Right atrium auricular region (tissue), 2 donors: ENCODE data around the gene IFT43. TPM values are rescaled to one million over a fixed set of nuclear protein-coding genes. Genes with fewer than 3 reads are reported as not detected.
A peak's percentile ranks its signal among the peaks of the same experiment; 100 is the strongest.

Experiments
- DNase-seq: peaks from one replicate; pipeline ENCODE4 v3.0.0-alpha.2; 2019; ENCODE audit warnings: low spot score
- H3K27ac ChIP-seq, 2 donors: fragments of 200-600 bp; sonication (generic); 1 replicate in 1 of 2; 2 replicates in 1 of 2; pipeline ENCODE4 v1.5.1; 2016 to 2019
- H3K27me3 ChIP-seq, 2 donors: fragments of 200-600 bp; sonication (generic); one replicate each; pipeline versions ENCODE4 v1.5.1 to v1.6.0; 2017 to 2019
- H3K36me3 ChIP-seq: fragments of 200-600 bp; sonication (generic); one replicate; pipeline ENCODE4 v1.5.1; 2016
- H3K4me1 ChIP-seq, 2 donors: fragments of 200-600 bp; sonication (generic); one replicate each; pipeline versions ENCODE4 v1.5.1 to v1.6.0; 2017 to 2019
- H3K4me3 ChIP-seq, 2 donors: fragments of 200-600 bp; sonication (generic); 1 replicate in 1 of 2; 2 replicates in 1 of 2; pipeline ENCODE4 v1.5.1; 2017 to 2019; ENCODE audit warnings: mild to moderate bottlenecking in 1 of 2, moderate library complexity in 1 of 2
- H3K9me3 ChIP-seq, 2 donors: fragments of 200-600 bp; sonication (generic); one replicate each; pipeline ENCODE4 v1.5.1; 2019
- total RNA-seq, 2 donors: library from RNA; depleted of rRNA; stranded (reverse); fragments of >200 nt; gene quantifications; one replicate each; pipeline ENCODE4 v1.1.0, GENCODE V29; 2016
- TF ChIP-seq, protein P1 (sequence below), 2 donors: fragments of 200-600 bp; sonication (generic); IDR thresholded peaks; one replicate each; pipeline ENCODE4 v1.5.1; 2019; ENCODE audit warnings: antibody characterized with exemption in 2 of 2

Gene IFT43
- total RNA-seq, 2 donors from 2014 or later, result 32.6 to 59.0 TPM

DNA sequence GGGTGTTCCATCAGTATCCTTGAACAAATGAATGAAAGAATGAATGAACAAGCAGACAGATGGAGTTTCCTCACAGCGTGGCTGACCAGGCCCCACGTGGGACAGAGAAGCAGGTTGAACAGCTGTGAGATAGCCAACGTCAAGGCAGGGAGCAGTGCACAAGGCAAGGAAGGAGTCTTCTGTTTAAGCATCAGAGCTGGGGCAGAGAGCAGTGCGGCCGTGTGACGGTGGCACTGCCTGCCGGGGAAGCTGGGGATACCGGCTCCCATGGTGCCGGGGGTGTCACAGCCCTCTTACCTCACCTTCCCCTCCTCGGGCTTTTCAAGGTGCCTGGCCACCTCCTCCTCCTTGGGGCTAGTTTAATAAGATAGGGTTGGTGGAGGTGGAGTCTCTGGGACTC is 92.9 kb downstream of the IFT43 start:
- H3K27ac ChIP-seq, result no peak overlapping the region
- H3K4me1 ChIP-seq, result peaks cover 0 to 9% of the 10 kb centered on the region in 2 donors
- H3K36me3 ChIP-seq, result peaks cover 21% of the 10 kb centered on the region
- TF ChIP-seq, protein P1, sequence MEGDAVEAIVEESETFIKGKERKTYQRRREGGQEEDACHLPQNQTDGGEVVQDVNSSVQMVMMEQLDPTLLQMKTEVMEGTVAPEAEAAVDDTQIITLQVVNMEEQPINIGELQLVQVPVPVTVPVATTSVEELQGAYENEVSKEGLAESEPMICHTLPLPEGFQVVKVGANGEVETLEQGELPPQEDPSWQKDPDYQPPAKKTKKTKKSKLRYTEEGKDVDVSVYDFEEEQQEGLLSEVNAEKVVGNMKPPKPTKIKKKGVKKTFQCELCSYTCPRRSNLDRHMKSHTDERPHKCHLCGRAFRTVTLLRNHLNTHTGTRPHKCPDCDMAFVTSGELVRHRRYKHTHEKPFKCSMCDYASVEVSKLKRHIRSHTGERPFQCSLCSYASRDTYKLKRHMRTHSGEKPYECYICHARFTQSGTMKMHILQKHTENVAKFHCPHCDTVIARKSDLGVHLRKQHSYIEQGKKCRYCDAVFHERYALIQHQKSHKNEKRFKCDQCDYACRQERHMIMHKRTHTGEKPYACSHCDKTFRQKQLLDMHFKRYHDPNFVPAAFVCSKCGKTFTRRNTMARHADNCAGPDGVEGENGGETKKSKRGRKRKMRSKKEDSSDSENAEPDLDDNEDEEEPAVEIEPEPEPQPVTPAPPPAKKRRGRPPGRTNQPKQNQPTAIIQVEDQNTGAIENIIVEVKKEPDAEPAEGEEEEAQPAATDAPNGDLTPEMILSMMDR (IDR thresholded peaks at IDR 0.05), result no peak
- H3K9me3 ChIP-seq, result no peaks in the 10 kb centered on the region
- no peaks in the 10 kb centered on the region for H3K27me3 ChIP-seq
- no peak for DNase-seq
- no peak overlapping the region for H3K4me3 ChIP-seq

DNA sequence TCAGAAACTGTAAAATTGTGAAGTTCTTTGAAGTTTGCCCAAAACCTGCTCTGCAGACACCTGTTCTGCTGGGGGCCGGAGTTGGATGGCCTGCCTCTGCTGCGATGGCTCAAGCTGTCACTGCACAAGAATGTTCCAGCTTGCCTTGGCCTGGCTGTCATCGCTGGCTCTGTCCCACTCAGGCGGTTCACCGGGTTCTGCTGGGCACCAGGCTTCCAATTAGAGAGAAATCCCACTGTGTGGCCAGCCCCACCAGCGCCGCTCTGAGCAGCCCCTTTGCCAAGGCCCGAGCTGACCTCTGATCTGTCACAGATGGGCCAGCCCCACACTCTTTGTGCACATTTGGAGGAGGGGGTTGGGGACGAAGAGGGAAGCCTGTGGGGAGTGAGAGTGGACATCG is 94.5 kb downstream of the IFT43 start:
- Histone ChIP-seq H3K9me3 (no peaks in the 10 kb centered on the region), H3K36me3 (peaks cover 14% of the 10 kb centered on the region), H3K4me3 (no peak overlapping the region), H3K27ac (peak overlapping the region in 1 of 2 donors; percentile 3), H3K27me3 (no peaks in the 10 kb centered on the region), H3K4me1 (peaks cover 0 to 9% of the 10 kb centered on the region in 2 donors)
- no peak for DNase-seq
- TF ChIP-seq, protein P1 (IDR thresholded peaks at IDR 0.05), result no peak

DNA sequence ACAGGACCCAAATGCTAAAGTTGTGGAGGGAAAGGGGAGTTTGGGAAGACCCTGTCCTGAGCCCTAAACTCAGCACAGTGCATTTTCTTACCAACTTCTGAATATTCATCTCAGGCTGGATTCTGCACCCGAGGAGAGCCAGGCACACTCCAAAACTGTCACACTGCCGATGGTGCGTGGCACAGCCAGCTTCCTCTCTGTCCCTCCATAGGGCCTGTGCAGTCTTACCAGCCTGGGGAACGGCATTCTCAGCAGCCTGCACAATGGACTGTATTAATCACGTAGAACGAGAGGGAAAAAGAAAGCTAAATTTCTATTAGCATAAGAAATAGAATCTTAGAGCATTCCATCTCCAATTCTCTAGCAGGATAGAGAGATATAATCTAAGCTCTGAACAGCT is 94.9 kb downstream of the IFT43 start:
- TF ChIP-seq, protein P1 (IDR thresholded peaks at IDR 0.05), result no peak
- Histone ChIP-seq H3K36me3 (peaks cover 14% of the 10 kb centered on the region), H3K27ac (peak overlapping the region in 1 of 2 donors; percentile 3), H3K4me3 (no peak overlapping the region), H3K9me3 (no peaks in the 10 kb centered on the region), H3K27me3 (no peaks in the 10 kb centered on the region), H3K4me1 (peaks cover 0 to 9% of the 10 kb centered on the region in 2 donors)
- DNase-seq, result no peak

DNA sequence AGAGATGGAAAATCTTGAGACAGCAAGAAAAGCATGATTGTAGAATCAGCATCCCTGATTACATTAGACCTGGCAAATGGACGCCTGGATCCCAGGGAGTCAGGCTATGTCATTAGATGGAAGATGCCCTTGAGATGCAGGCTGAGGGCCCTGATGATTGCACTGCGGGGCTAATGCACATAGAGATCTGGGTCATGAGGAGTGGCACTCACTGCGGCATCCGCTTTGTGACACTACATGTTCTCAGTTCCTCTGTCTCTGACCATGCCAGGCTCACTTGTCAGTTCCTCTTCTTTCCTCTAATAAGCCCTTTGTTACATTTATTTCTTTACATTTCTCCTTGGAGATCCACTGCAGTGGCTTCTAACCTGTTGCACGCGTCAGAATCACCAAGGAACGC is 96.1 kb downstream of the IFT43 start:
- DNase-seq, result no peak
- H3K9me3 ChIP-seq, result no peaks in the 10 kb centered on the region
- H3K4me1 ChIP-seq, result peaks cover 0 to 9% of the 10 kb centered on the region in 2 donors
- H3K36me3 ChIP-seq, result peaks cover 14% of the 10 kb centered on the region
- no peak overlapping the region for H3K4me3 ChIP-seq
- TF ChIP-seq, protein P1 (IDR thresholded peaks at IDR 0.05), result no peak
- no peaks in the 10 kb centered on the region for H3K27me3 ChIP-seq
- H3K27ac ChIP-seq, result no peak overlapping the region

DNA sequence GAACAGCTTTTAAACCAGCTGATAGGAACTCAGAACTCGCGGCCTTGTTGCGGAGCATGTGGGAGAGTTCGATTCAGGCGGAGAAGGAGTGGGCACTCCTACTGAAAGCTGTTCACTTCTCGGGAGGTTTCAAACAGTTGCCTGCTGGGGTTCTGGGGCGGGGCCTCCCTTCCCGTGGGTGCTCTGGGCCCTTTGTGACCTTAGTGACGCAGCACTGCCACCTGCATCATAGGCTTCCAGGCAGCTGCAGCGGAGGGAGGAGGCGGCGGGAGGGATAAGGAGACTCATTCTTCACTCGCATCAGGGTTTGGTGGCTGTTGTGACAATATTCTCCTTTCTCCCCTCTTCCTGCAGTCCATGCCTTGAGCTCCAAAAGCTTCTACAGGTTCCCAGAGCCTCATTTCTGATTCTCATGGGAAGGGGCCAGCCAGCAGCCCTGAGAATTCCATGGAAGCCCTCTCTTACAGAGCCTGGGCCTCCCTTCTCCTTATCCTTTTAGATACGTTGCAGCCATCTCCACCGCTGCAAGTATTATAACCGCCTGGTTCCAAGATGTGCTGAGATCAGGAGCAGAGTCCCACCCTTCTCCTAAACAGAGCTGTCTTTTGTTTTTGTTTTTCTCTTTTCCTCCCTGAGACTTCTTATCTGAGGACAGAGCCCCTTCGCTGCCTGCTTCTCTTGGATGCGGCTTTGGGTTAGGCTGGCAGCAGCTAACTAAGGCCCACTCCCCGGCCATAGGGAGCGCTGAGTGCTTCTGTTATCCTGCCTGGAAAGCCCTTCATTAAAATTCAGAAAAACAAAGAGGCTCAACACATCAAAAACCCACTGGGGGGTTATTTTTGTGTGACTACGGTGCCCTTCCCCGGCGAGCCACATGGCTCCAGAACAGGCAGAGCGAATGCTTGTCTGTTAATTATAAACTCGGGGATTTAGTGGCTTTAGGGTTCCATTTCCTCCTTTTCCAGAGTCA is 98.5 kb downstream of the IFT43 start:
- H3K27ac ChIP-seq, result no peak overlapping the region
- peaks cover 0 to 9% of the 10 kb centered on the region in 2 donors for H3K4me1 ChIP-seq
- DNase-seq, result no peak
- H3K27me3 ChIP-seq, result no peaks in the 10 kb centered on the region
- no peak overlapping the region for H3K4me3 ChIP-seq
- peaks cover 14% of the 10 kb centered on the region for H3K36me3 ChIP-seq
- TF ChIP-seq, protein P1 (IDR thresholded peaks at IDR 0.05), result no peak
- no peaks in the 10 kb centered on the region for H3K9me3 ChIP-seq
